Stimulated activated naive CD4-positive, alpha-beta T cell treated with Interleukin-2 at 50 U/mL for 16 hours (primary cell): ENCODE results near the gene OPCML.

Experiments used
- DNase-seq: peaks from one replicate; lab custom pipeline; 2025; lab: John Stamatoyannopoulos, UW

The OPCML gene

DNA sequence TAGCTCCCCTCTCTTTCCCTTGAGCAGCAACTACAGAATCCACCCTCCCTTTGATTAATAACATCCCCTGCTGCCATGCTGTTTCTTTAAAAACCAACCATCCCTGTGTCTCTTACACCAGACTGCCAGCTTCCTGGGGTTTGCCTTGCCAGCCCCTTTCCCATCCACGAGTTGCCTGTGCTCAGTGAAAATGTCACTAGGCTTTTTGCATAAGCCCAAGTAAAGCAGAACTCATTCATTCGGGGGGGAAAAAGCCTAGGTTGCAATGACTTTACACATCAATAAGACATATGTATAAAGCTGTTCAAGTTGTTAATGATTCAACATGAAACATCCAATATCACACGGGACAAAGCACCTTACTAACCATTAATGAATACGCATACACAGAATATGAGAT is 398.7 kb downstream of the OPCML start:
- no peak for DNase-seq

DNA sequence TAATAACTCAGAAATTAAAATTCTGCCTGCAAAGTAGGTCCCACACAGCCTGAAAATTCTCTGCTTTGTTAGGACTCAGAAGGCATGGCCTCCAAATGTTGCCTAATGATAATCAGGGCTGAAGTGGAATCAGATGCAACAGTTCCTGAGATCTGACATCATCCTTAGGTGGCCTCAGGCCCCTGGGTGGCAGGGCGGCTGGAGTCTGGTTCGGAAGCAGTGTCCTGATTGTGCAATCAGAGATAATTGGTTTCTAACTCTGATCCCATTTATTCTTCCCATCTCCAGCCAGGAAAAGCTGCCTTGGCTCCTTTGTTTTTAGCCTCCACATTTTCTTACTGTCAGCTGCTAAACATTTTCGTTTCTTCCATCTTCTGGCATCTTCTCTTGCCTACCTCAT is 399.3 kb downstream of the OPCML start:
- DNase-seq = no peak

DNA sequence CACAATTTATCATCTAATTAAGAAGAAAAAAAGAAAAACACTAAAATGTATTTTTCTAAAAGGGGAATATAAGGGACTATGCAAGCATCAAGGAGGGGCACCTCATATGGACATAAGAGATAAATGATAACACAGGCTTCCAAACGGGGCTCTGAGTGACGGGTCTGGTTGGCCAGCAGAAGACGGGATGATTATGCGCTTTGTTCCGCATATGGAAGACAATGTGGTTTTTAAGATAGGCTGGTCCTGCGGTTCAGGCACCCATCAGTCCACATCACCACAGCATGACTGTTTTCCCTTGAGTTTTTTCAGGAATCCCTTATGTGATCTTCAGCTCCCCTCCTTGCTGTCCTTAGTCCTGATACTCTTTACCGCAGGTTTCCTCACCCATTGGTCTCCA is 404.6 kb downstream of the OPCML start:
- DNase-seq = no peak

DNA sequence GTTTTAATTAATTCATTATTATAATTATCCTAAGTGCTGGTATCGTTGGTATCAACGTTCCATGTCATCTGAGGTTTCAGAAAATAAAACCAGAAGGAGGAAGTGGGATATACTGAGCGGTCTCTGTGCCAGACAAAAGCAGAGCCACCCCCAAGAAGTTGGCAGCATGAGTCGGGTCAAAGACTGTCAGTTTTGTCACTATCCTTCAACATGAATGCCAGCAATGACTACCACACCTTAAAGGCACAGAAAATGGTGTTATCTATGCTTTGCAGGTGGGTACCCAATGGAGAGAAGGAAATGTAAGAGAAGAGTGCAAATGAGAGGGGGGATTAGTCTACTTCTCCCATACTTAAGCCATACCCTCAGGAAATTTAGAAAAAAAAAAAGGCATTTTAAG is 408.5 kb downstream of the OPCML start:
- DNase-seq = no peak

DNA sequence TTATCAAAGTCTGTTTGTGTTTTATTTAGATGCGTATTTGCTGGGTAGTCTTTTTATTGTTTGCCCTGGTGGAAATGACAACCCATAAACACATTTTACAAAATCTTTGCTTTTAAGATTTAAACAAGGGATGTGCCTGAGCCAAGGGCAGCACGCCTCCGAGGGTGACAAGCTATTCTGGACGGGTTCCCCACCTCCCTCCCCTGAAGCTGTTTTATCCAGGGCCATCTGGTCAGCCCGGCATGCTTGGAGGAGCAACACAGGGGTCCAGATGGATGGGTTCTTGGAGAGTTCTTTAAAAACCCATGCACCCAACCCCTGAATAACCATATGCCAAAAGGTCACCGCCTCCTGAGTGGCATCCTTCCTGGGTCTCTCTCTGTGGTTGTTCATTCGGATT is 408.9 kb downstream of the OPCML start:
- no peak for DNase-seq

DNA sequence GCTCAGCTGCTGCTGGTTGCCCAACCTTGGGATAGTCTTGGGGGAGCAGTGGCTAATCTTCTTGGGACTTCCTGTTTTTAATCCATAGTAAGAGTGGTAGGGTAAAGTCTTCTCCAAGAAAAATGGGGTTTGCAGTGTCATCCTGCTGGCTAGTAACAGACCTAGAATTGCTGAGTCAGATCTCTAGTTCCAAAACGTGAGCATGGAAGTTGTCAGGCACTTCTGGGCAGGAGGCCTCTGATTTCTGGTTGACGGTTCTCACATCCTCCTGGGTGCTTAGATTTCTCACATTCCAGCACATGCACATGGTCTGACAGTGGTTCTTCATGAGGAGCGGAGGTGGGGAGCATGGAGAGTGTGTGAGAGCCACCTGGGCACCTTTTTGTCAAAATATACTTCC is 410.0 kb downstream of the OPCML start:
- DNase-seq = no peak

- no peak for DNase-seq
These were observed 413.6 kb downstream of the OPCML start for GRCh38 chr11:133118563-133119268.

GRCh38 chr11:133115099-133115498 is 417.2 kb downstream of the OPCML start:
- no peak for DNase-seq

DNA sequence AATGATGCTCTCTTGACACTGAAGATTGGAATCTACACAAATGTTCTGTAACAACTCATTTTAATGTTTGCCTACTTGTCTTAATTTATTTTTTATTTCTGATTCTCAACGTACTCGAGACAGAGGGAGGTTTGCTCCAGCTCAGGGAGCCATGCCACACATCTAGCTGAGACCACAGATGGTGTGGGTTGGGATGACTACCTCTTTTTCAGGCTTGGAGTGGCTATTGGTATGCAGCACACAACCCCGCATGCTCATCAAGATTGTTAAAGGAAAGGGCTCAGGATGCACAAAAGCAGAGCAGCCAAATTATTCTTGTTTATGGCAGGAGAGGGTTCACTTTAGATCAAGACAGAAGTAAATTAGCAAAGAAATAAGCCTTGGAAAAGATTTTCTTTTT is 424.5 kb downstream of the OPCML start:
- DNase-seq = no peak

GRCh38 chr11:133107136-133107535 is 425.2 kb downstream of the OPCML start:
- no peak for DNase-seq

GRCh38 chr11:133106417-133106816 is 425.9 kb downstream of the OPCML start:
- no peak for DNase-seq

DNA sequence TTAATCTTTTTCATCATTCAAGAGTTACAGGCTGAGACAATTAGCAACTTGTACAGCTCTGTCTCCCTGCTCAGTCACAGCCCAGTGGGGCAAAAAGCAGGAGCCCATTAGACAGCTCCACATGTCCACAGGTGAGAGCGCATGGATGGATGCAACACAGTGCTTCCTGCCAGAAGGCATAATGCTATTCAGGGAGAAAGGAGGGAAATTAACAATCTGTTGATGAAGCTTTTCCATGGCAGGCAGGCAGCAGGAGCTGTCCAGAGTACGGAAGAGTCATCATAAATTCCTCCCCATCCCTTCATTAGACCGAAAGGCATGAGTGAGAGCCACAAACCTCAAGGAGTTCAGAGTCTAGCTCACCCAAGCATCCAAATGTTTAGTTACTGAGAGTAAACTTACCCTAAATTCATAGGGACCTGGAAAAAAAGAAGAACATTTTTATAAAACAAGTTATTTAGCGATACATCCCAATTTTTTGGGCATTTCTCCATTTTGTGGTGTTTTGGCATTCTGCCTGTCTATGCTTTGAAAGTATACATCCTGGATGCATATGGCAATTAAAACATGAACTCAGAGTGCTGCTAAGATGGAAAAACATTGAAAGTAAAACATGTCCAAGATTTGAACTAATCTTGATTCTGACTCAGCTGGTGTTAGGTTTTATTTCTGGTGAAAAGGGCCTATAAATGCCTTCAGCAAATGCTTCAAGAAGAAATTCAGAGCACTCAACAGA is 428.1 kb downstream of the OPCML start:
- DNase-seq = no peak

- no peak for DNase-seq
These were observed 435.3 kb downstream of the OPCML start for GRCh38 chr11:133096981-133097380.

GRCh38 chr11:133086518-133086917 is 445.8 kb downstream of the OPCML start:
- no peak for DNase-seq

DNA sequence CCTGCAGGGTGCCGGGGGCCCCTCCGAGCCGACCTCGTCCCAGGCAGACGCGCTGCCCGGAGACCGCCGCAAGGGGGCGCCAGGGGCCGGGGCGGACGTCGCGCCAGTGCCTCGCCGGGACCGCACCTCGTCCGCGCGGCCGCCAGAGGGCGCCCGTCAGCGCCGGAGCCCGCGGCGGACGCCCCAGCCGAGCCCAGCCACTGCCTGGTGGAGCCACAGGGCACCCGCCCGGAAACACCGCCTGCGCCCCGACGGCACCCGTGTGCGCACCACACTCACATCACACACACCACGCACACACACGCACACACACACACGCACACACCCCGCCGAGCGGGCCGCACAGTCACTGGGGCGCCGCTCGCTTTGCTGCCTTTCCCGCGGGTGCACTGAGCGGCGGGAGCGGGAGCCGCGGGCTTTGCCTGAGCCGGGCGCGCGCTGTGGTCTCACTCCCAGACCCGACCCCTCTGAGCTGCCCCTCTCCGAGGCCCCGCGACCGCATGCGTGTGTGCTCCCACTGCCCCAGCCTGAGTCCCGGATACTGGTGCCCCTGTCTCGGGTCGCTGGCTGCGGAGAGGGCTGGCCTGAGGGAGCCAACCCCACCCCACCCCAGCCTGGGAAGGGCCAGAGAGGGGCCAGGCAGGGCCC is 449.3 kb downstream of the OPCML start:
- DNase-seq = peak; percentile 12

DNA sequence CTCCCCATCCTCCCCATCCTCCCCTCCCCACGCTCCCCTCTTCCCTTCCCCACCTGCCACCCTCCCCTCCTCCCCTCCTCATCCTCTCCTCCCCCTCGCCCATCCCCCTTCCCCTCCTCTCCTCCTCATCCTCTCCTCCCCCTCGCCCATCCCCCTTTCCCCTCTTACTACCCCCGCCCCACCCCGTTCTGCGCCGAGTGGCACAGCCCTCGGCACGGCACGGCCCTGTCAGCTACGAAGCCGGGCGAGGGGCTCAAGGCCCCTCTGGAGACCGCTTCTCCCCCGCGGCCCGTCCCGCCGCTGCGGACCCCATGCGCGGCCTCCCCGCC is 449.9 kb downstream of the OPCML start:
- no peak for DNase-seq

DNA sequence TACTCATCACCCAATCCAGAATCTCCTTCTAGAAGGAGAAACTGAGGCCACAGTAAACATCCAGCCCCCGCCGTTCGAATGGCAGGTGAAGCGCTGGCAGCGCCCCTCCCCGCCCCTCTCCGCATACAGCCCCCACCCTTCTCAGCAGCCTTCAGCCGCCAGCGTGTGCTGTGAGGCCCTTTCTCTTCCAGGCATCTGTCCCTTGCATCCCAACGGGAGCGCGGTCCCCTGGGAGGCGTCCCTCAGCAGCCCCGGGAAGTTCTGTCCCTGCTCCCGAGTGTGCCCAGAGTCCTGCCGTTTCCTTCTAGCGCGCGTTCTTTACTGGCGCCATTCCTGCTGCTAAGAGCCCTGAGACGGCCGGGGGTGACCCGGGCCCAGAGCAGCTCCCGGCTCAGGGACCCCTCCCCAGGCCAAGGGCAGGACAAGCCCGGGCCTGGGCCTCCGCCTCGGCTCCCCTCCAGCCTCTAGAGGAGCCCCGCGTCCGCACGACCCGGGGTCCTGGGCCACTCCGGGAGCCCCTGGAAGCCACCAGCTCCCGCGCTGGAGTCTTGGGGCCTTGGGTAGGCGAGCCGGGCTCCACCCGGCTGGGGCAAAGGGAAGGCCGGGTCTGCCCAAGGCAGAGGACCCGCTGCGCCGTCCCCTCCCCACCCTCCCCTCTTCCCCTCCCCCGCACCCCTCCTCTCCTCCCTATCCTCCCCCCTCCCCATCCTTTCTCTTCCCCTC is 450.4 kb downstream of the OPCML start:
- DNase-seq = no peak

- no peak for DNase-seq
These were observed 451.3 kb downstream of the OPCML start for GRCh38 chr11:133081020-133081419.

GRCh38 chr11:133078591-133079404 is 453.5 kb downstream of the OPCML start:
- DNase-seq = no peak

DNA sequence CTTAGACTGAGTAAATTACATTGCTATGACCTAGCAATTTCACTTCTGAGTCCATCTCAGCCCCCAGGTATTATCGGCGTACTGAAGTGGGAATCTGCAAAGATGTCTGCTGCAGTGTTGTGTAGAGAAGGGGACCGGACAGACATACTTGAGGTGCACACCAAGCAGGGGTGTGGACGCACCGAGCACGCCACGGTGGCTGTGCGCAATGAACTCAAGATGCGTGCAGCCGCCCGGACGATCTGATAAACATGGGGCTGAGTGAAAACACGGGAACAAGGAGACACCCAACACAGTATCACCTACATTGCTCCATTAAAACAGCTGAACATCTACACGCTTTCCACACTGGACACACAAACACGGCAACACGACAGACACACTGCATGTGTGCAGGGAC is 454.3 kb downstream of the OPCML start:
- DNase-seq = no peak

- DNase-seq = no peak
These were observed 456.9 kb downstream of the OPCML start for GRCh38 chr11:133075351-133075750.
